ENCODE data around the gene TMTC2. TPM values are rescaled to one million over a fixed set of nuclear protein-coding genes. Genes with fewer than 3 reads are reported as not detected.

Gene TMTC2
- polyA plus RNA-seq, 10 donors = 12.2 to 26.3 (median 16.2) TPM

GRCh38 chr12:82950356-82950755 is 263.6 kb downstream of the TMTC2 start:
- DNase-seq = no peak

GRCh38 chr12:82952946-82953345 is 266.2 kb downstream of the TMTC2 start:
- DNase-seq = no peak

- no peak for DNase-seq
Observed at GRCh38 chr12:82953397-82953796, 266.7 kb downstream of the TMTC2 start.

GRCh38 chr12:82954064-82954463 is 267.4 kb downstream of the TMTC2 start:
- DNase-seq = no peak

- no peak for DNase-seq
Observed at GRCh38 chr12:82954572-82954971, 267.9 kb downstream of the TMTC2 start.

- no peak for DNase-seq
Observed at GRCh38 chr12:82955043-82955442, 268.3 kb downstream of the TMTC2 start.

GRCh38 chr12:82958966-82959365 is 272.3 kb downstream of the TMTC2 start:
- no peak for DNase-seq

- DNase-seq = no peak
Observed at GRCh38 chr12:82959821-82960220, 273.1 kb downstream of the TMTC2 start.

GRCh38 chr12:82961835-82962234 is 275.1 kb downstream of the TMTC2 start:
- no peak for DNase-seq

GRCh38 chr12:82963956-82964355 is 277.2 kb downstream of the TMTC2 start:
- DNase-seq = no peak

GRCh38 chr12:82964446-82964845 is 277.7 kb downstream of the TMTC2 start:
- peak in 1 of 3 donors; percentile 37 for DNase-seq

- no peak for DNase-seq
Observed at GRCh38 chr12:82966001-82966559, 279.4 kb downstream of the TMTC2 start.

- DNase-seq = no peak
Observed at GRCh38 chr12:82968631-82969367, 282.1 kb downstream of the TMTC2 start.

GRCh38 chr12:82970614-82971013 is 283.9 kb downstream of the TMTC2 start:
- DNase-seq = no peak

GRCh38 chr12:82971584-82971983 is 284.9 kb downstream of the TMTC2 start:
- DNase-seq = no peak

- DNase-seq = no peak
Observed at GRCh38 chr12:82972624-82973023, 285.9 kb downstream of the TMTC2 start.

GRCh38 chr12:82973592-82973991 is 286.9 kb downstream of the TMTC2 start:
- no peak for DNase-seq

GRCh38 chr12:82981150-82981549 is 294.4 kb downstream of the TMTC2 start:
- DNase-seq = peak in 1 of 3 donors; percentile 26

- DNase-seq = no peak
Observed at GRCh38 chr12:82994117-82994516, 307.4 kb downstream of the TMTC2 start.

- no peak for DNase-seq
Observed at GRCh38 chr12:82996168-82996812, 309.6 kb downstream of the TMTC2 start.

GRCh38 chr12:82998509-82998908 is 311.8 kb downstream of the TMTC2 start:
- DNase-seq = no peak

- no peak for DNase-seq
Observed at GRCh38 chr12:83003026-83003425, 316.3 kb downstream of the TMTC2 start.

- DNase-seq = no peak
Observed at GRCh38 chr12:83005534-83006197, 319.0 kb downstream of the TMTC2 start.
